Stimulated activated CD4-positive, alpha-beta T cell treated with anti-CD3 and anti-CD28 coated beads, TNF-alpha, amount 100 ng/mL, for 24 hours (primary cell): ENCODE measurements around the gene NAV2.

Source experiments
- DNase-seq, 3 experiments: peaks; one replicate each; pipeline ENCODE4 v3.0.0-alpha.2; 2020; ENCODE audit warnings: low read depth in 3 of 3

The NAV2 gene

GRCh38 chr11:19972091-19972490 lies 259.5 kb downstream of the NAV2 start:
- no peak for DNase-seq

GRCh38 chr11:19972651-19973050 lies 260.0 kb downstream of the NAV2 start:
- no peak for DNase-seq

GRCh38 chr11:19973136-19973635 lies 260.5 kb downstream of the NAV2 start:
- no peak for DNase-seq

GRCh38 chr11:19974886-19975285 lies 262.2 kb downstream of the NAV2 start:
- DNase-seq = no peak

- no peak for DNase-seq
These were observed 262.9 kb downstream of the NAV2 start for GRCh38 chr11:19975414-19975990.

GRCh38 chr11:19976281-19976941 lies 263.8 kb downstream of the NAV2 start:
- no peak for DNase-seq

GRCh38 chr11:19977941-19978340 lies 265.3 kb downstream of the NAV2 start:
- DNase-seq = no peak

- no peak for DNase-seq
These were observed 266.3 kb downstream of the NAV2 start for GRCh38 chr11:19978668-19979518.

GRCh38 chr11:19979519-19979845 lies 266.8 kb downstream of the NAV2 start:
- no peak for DNase-seq

- DNase-seq = no peak
These were observed 267.8 kb downstream of the NAV2 start for GRCh38 chr11:19980388-19980787.

- DNase-seq = no peak
These were observed 268.5 kb downstream of the NAV2 start for GRCh38 chr11:19980957-19981669.

- DNase-seq = no peak
These were observed 270.3 kb downstream of the NAV2 start for GRCh38 chr11:19982774-19983495.

GRCh38 chr11:19984048-19984742 lies 271.6 kb downstream of the NAV2 start:
- DNase-seq = no peak

- no peak for DNase-seq
These were observed 272.5 kb downstream of the NAV2 start for GRCh38 chr11:19985111-19985510.

- no peak for DNase-seq
These were observed 274.7 kb downstream of the NAV2 start for GRCh38 chr11:19987331-19987801.

- no peak for DNase-seq
These were observed 276.0 kb downstream of the NAV2 start for GRCh38 chr11:19988598-19988997.

GRCh38 chr11:19989191-19989590 lies 276.6 kb downstream of the NAV2 start:
- no peak for DNase-seq

GRCh38 chr11:19992162-19992561 lies 279.5 kb downstream of the NAV2 start:
- DNase-seq = no peak

GRCh38 chr11:19992998-19993397 lies 280.4 kb downstream of the NAV2 start:
- DNase-seq = no peak

- no peak for DNase-seq
These were observed 282.0 kb downstream of the NAV2 start for GRCh38 chr11:19994672-19995071.

GRCh38 chr11:19995145-19995544 lies 282.5 kb downstream of the NAV2 start:
- no peak for DNase-seq
